RPMI8226 (cell line): ENCODE results near the gene GFM1.

Experiments used
- DNase-seq: peaks from one replicate; pipeline ENCODE4 v3.0.0-alpha.2; 2015

The GFM1 gene

DNA sequence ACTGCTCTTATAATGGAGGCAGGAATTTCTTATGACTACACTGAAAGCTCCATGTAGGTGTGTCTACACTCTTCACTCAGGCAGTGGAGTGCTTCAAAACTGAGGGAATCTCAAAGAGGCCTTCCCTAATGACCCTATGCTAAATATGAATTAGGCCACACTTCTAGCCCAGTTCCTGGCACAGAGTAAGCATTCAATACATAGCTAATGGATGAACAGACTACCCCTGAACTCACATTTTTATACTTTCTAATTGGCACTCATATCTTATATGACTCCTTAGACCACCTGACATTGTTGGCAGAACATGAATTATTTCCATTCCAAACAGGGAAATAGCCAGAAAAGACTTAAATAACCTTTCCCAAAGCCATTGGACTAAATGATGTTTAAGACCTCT lies 84.5 kb downstream of the GFM1 start:
- no peak for DNase-seq

- DNase-seq, result no peak
These were observed 87.2 kb downstream of the GFM1 start for GRCh38 chr3:158731486-158731885.

DNA sequence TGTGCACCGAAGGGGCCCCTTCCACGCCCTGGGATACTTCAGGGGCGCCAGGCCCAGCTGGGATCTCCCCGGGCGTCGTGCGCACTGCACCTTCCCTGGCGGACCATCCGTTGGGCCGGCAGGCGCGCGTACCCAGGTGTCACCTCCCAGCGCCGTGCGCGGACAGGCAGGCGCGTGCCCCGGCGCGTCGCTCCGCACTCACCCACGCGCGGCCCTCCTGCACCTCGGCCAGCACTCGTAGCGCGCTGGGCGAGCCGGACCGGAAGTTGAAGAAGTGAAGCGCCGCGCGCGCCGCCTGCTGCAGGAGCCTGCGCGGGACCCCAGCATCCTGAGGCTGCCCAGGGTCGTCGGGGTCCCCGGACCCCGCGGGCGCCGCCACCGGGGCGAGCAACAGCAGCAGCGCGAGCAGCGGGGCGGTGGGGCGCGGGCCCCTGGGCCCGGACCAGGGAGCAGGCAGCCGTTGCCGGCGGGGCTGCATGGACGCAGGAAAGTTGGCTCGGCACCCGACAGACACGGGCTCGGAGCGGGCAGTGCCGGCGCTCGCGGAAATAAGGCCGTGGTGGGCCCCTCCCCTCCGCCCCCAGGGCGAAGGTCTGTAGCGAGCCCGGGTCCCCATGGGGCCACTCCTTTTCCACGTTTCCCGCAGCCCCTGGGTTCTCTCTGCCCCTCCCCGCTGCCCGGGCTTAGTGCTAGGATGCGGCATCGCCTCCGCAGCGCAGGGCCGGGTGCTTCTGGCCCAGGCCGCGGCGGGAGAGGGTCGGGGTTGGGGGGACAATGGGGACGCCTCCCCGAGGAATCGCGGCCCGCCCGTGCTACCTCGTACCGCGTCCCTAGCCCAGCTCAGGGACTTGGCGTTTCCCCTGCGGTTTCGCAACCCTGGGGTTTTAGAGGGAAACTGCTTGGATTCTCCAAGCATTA lies 87.9 kb downstream of the GFM1 start, which contains the start of gene RARRES1:
Gene RARRES1 (minus strand): TSS at position 520 of the 918 bp plus-strand sequence. CDS start 42 bp downstream, at position 478.
- no peak for DNase-seq

DNA sequence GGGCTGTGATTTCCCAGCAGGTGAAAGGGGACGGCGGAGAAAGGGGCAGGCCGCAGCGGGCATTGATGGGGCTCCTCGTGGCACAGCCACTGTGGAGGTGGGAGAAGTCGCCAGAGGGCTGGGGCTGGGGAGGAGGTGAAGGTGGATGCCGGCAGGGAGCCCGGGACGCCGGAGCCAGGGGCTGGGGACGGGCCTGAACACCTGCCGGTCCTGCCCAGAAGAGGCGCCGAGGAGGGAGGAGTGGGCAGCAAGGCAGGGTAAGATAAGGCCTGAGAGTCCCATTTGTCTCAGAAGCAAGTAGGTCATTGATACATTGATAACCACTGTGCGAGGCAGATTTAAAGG lies 88.5 kb downstream of the GFM1 start:
- DNase-seq, result no peak

GRCh38 chr3:158733656-158734055 lies 89.3 kb downstream of the GFM1 start:
- no peak for DNase-seq

DNA sequence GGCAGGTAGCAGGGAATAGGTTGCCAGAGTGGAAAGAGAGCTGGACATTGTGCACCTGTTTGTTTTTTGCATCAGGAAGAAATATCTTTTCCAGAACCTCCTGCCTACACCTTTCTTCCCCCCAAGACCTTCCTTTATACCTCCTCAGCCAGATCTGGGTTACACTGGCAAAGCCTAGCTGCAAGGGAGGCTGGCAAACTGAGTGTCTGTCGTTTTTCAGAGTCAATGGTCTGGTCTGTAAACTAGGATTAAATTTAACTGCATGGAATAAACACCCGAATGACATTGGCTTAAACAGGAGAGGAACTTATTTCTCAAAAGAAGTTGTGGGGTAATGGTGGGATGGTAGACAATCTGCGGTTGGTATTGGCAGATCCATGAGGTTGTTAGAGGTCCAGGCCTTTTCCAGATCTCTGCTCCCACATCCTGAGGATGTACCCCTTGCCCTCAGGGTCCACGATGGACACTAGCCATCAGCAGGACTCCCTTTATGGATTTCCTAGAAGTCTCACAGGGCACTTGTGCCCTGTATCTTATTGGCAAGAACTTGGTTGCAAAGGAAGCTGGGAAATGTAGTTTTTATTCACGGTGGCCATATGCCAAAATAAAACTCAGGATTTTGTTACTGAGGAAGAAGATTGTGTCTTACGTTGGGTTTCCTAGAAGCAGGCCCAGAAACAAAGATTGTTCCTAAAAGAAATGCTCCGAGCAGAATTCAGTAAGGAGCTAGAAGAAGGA lies 91.1 kb downstream of the GFM1 start:
- DNase-seq, result no peak

DNA sequence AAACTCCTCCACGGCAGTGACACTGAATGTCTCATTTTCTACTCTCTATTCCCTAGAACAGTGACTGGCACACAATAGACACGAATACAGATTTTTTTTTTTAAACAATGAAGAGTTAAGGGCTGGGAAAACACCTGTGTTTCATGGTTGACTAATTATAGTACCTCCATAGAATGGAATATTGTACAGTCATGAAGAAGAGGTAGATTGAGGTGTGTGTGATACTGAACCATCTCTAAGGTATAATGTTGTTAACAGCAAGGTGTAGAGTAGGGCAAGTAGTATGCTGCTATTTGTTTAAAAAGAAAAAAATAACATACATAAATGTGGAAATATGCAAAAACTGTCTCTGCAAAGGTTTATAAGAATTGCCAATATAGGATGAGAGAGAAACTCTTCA lies 93.1 kb downstream of the GFM1 start:
- no peak for DNase-seq

DNA sequence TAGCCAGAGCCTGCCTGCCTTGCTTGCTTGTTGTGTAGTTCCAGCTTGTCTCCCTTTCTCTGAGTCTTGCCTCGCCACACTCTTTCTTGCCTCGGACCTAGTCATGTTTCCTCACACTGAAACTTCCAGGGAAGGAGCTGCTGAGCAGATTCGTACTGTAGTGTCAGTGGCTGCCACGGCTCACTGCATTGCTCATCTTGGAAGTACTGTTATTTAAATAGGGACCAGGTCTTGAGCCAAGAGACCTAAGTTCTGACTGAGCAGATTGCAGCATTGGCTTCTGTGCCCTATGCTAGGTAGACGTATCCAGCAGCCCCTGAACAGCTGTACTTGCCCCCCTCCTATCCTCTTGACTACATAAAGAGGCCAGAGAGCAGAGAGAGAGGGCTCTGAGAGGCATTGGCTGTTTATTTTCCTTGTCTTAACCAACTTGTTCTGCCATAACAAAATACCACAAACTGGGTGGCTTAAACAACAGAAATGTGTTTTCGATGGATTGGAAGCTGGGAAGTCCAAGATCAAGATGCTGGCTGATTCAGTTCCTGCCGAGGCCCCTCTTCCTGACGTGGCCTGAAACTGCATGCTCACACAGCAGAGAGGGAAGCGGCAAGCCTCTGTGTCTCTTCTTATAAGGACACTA lies 93.8 kb downstream of the GFM1 start:
- DNase-seq, result no peak

GRCh38 chr3:158738653-158739052 lies 94.3 kb downstream of the GFM1 start:
- DNase-seq, result no peak

GRCh38 chr3:158739078-158739477 lies 94.8 kb downstream of the GFM1 start:
- no peak for DNase-seq

DNA sequence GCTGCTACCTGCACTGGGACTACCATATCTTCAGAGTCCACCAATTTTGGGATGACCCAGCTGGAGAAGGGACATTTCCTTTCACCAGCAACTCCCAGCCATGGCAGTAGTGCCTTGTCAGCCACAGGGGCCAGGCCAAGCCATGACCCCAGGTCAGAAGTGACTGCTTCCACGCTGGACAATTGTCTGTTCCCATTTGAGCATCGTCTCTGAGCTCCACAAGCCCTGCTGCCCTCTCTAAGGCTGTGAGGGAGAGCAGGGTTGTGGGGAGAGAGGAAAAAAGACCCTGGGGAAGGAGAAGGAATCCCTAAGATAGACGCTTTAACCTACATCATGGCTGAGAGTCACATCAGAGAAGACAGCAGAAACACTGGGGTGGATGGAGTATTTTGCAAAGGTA lies 95.3 kb downstream of the GFM1 start:
- no peak for DNase-seq
